Stomach (tissue), 4 donors: ENCODE results near the gene BABAM2.

Experiments used
- EP300 ChIP-seq: sonication (generic); formaldehyde crosslinking; IDR thresholded peaks from one replicate; pipeline ENCODE4 v1.6.1; 2017; ENCODE audit warnings: antibody characterized with exemption
- POLR2A ChIP-seq, 4 donors: fragments of 450-650 bp; IDR thresholded peaks; one replicate each; pipeline ENCODE4 v1.6.1; 2016; ENCODE audit warnings: antibody characterized with exemption in 4 of 4, control low read depth in 2 of 4, mild to moderate bottlenecking in 1 of 4, moderate library complexity in 1 of 4
- TF ChIP-seq, protein P1 (sequence below), 7 experiments: fragments of 450-650 bp in 4 of 7; fragments of 200-600 bp in 3 of 7; sonication (generic) in 3 of 7; IDR thresholded peaks; one replicate each; pipeline ENCODE4 v1.5.1; 2016 to 2019; ENCODE audit warnings: antibody characterized with exemption in 7 of 7, control low read depth in 2 of 7, mild to moderate bottlenecking in 1 of 7

DNA sequence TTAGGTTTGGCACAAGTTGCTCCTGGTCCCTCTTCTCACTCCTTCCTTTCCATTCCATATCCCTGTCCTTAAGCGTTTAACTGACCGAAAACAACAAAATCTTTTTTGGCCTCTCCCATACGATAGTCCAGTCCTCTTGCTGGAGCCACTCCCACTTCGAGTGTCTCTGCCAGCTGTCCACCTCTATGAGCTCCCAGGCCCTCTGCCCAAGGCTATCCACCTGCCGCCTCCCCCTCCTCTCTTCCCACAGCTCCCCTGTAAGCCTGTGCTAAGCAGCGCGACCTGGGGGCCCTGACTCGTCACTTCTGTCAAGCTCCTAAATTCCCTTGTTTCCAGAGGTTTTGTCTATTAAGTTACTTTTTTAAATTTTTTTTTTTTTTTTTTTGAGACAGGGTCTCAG is 455.1 kb downstream of the BABAM2 start:
- no peak for TF ChIP-seq EP300
- TF ChIP-seq, protein P1, sequence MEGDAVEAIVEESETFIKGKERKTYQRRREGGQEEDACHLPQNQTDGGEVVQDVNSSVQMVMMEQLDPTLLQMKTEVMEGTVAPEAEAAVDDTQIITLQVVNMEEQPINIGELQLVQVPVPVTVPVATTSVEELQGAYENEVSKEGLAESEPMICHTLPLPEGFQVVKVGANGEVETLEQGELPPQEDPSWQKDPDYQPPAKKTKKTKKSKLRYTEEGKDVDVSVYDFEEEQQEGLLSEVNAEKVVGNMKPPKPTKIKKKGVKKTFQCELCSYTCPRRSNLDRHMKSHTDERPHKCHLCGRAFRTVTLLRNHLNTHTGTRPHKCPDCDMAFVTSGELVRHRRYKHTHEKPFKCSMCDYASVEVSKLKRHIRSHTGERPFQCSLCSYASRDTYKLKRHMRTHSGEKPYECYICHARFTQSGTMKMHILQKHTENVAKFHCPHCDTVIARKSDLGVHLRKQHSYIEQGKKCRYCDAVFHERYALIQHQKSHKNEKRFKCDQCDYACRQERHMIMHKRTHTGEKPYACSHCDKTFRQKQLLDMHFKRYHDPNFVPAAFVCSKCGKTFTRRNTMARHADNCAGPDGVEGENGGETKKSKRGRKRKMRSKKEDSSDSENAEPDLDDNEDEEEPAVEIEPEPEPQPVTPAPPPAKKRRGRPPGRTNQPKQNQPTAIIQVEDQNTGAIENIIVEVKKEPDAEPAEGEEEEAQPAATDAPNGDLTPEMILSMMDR (IDR thresholded peaks at IDR 0.05), result no peak
- no peak for TF ChIP-seq POLR2A (IDR thresholded peaks at IDR 0.05)
